ENCODE data around the gene PCID2. TPM values are rescaled to one million over a fixed set of nuclear protein-coding genes. Genes with fewer than 3 reads are reported as not detected.

The PCID2 gene
- 38.5 to 43.4 TPM (median 39.9 TPM) in 5 replicates for total RNA-seq (2022; extraction: Qiagen RNA extraction)

GRCh38 chr13:113208421-113209335 is at the start of gene PCID2:
PCID2 (minus strand) TSS chr13:113208669; CDS start chr13:113208634, 35 bp downstream.

GRCh38 chr13:113209336-113209758 is 878 bp upstream of the PCID2 start, which contains the start of gene CUL4A:
CUL4A (plus strand) TSS chr13:113209613; CDS start chr13:113209628, 15 bp downstream.

GRCh38 chr13:113157929-113158747 is 50.3 kb downstream of the PCID2 start, which contains the start of gene PROZ:
PROZ (plus strand) TSS chr13:113158648; CDS start chr13:113158661, 13 bp downstream.

Other genes with a start within 250 kb of the PCID2 start
- 0.31 to 0.61 TPM (median 0.44 TPM) in 5 replicates for gene MCF2L, start 239.5 kb downstream of the PCID2 start, total RNA-seq (2022; extraction: Qiagen RNA extraction)
- 0.07 to 0.13 TPM (median 0.08 TPM) in 5 replicates for gene F7, start 102.9 kb downstream of the PCID2 start, total RNA-seq (2022; extraction: Qiagen RNA extraction)
- 0.31 TPM in 1 of 5 replicates, not detected in the others for gene F10, start 85.9 kb downstream of the PCID2 start, total RNA-seq (2022; extraction: Qiagen RNA extraction)
- gene PROZ, start 50.0 kb downstream of the PCID2 start, total RNA-seq (2022; extraction: Qiagen RNA extraction): not detected in 5 replicates
- 48.5 to 62.1 TPM (median 51.8 TPM) in 5 replicates for gene CUL4A, start 944 bp upstream of the PCID2 start, total RNA-seq (2022; extraction: Qiagen RNA extraction)
- 82.9 to 92.9 TPM (median 89.0 TPM) in 5 replicates for gene LAMP1, start 88.6 kb upstream of the PCID2 start, total RNA-seq (2022; extraction: Qiagen RNA extraction)
- gene GRTP1, start 155.5 kb upstream of the PCID2 start, total RNA-seq (2022; extraction: Qiagen RNA extraction): 1.7 to 2.2 TPM (median 2.0 TPM) in 5 replicates
- 14.4 to 18.4 TPM (median 14.5 TPM) in 5 replicates for gene ADPRHL1, start 244.8 kb upstream of the PCID2 start, total RNA-seq (2022; extraction: Qiagen RNA extraction)